Right atrium auricular region (tissue), 2 donors: ENCODE data around the gene ADGRG1. TPM values are rescaled to one million over a fixed set of nuclear protein-coding genes. Genes with fewer than 3 reads are reported as not detected.
A peak's percentile ranks its signal among the peaks of the same experiment; 100 is the strongest.

Experiments
- DNase-seq: peaks from one replicate; pipeline ENCODE4 v3.0.0-alpha.2; 2019; ENCODE audit warnings: low spot score
- H3K27ac ChIP-seq, 2 donors: fragments of 200-600 bp; sonication (generic); 1 replicate in 1 of 2; 2 replicates in 1 of 2; pipeline ENCODE4 v1.5.1; 2016 to 2019
- H3K27me3 ChIP-seq, 2 donors: fragments of 200-600 bp; sonication (generic); one replicate each; pipeline versions ENCODE4 v1.5.1 to v1.6.0; 2017 to 2019
- H3K36me3 ChIP-seq: fragments of 200-600 bp; sonication (generic); one replicate; pipeline ENCODE4 v1.5.1; 2016
- H3K4me1 ChIP-seq, 2 donors: fragments of 200-600 bp; sonication (generic); one replicate each; pipeline versions ENCODE4 v1.5.1 to v1.6.0; 2017 to 2019
- H3K4me3 ChIP-seq, 2 donors: fragments of 200-600 bp; sonication (generic); 1 replicate in 1 of 2; 2 replicates in 1 of 2; pipeline ENCODE4 v1.5.1; 2017 to 2019; ENCODE audit warnings: mild to moderate bottlenecking in 1 of 2, moderate library complexity in 1 of 2
- H3K9me3 ChIP-seq, 2 donors: fragments of 200-600 bp; sonication (generic); one replicate each; pipeline ENCODE4 v1.5.1; 2019
- total RNA-seq, 2 donors: library from RNA; depleted of rRNA; stranded (reverse); fragments of >200 nt; gene quantifications; one replicate each; pipeline ENCODE4 v1.1.0, GENCODE V29; 2016
- TF ChIP-seq, protein P1 (sequence below), 2 donors: fragments of 200-600 bp; sonication (generic); IDR thresholded peaks; one replicate each; pipeline ENCODE4 v1.5.1; 2019; ENCODE audit warnings: antibody characterized with exemption in 2 of 2

The ADGRG1 gene
- total RNA-seq, 2 donors from 2014 or later = 12.6 to 25.5 TPM

DNA sequence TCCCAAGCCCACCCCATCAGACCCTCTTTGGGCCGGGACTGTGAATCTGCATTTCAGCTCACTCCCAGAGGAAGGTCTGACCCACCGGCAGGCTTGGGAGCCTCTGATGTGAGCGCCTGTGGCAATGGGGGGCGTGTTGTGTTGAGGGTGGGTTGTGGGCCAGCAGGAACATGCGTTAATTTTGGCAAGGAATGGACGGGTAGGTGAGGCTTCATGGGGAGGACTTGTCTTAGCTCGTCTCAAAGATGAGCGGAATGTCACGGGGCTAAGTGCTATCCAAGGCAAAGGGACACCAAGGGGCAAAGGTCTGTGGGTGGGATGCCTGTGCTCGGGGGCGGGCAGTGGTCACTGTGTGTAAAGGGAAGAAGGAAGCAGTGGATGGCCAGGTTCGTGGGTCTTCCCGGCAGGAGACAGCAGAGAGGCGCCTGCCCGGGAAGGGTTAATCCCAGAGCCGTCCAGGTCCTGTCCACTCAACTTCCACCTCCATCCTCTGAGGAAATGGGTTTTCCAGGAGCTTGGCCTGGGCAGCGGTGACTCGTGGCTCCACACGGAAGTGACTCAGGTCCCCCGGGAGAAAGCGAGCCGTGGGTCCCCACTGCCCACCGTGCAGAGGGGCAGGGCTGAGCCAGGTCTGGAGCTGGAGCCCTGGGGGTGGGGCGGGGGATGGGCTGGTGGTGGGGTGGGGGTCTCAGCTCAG lies 17.4 kb downstream of the ADGRG1 start:
- TF ChIP-seq, protein P1, sequence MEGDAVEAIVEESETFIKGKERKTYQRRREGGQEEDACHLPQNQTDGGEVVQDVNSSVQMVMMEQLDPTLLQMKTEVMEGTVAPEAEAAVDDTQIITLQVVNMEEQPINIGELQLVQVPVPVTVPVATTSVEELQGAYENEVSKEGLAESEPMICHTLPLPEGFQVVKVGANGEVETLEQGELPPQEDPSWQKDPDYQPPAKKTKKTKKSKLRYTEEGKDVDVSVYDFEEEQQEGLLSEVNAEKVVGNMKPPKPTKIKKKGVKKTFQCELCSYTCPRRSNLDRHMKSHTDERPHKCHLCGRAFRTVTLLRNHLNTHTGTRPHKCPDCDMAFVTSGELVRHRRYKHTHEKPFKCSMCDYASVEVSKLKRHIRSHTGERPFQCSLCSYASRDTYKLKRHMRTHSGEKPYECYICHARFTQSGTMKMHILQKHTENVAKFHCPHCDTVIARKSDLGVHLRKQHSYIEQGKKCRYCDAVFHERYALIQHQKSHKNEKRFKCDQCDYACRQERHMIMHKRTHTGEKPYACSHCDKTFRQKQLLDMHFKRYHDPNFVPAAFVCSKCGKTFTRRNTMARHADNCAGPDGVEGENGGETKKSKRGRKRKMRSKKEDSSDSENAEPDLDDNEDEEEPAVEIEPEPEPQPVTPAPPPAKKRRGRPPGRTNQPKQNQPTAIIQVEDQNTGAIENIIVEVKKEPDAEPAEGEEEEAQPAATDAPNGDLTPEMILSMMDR (IDR thresholded peaks at IDR 0.05) = no peak
- no peaks in the 10 kb centered on the region for H3K9me3 ChIP-seq
- no peaks in the 10 kb centered on the region for H3K27me3 ChIP-seq
- H3K4me3 ChIP-seq = no peak overlapping the region
- H3K4me1 ChIP-seq = peaks cover 0 to 66% of the 10 kb centered on the region in 2 donors
- H3K27ac ChIP-seq = peak overlapping the region; percentile 61 to 71
- peak; percentile 66 for DNase-seq
- no peaks in the 10 kb centered on the region for H3K36me3 ChIP-seq

DNA sequence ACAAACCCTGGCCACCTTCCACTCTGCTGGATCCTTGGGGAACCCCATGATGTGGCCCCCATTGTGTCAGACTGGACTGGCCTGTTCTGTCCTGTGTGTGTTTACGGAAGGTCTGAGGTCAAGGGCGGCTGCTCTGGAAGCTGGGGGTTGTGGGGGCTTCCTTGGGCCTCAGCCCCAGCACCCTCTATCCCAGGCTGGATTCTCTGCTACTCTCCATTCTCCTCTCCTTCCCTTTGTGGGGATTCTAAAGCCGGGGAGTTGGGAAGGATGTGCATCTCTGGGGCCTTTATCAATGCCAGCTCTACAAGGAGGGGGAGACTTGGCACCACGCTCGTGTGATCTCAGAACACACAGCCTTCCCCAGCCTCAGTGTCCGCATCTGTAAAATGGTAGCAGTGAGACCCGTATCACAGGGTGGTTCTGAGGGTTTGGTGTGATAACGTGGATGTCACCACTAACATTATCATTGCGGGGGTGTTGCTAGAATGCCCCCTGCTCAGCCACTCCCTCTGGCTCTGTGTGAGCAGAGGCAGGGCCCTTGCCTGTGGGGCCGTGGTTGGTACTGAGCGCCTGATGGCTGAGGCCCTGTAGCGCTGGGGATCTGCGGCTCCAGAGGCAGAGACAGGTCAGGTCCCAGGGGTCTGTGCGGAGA lies 18.1 kb downstream of the ADGRG1 start:
- no peaks in the 10 kb centered on the region for H3K27me3 ChIP-seq
- no peak for DNase-seq
- H3K9me3 ChIP-seq = no peaks in the 10 kb centered on the region
- TF ChIP-seq, protein P1 (IDR thresholded peaks at IDR 0.05) = no peak
- peaks cover 0 to 66% of the 10 kb centered on the region in 2 donors for H3K4me1 ChIP-seq
- no peak overlapping the region for H3K4me3 ChIP-seq
- no peaks in the 10 kb centered on the region for H3K36me3 ChIP-seq
- peak overlapping the region; percentile 61 to 71 for H3K27ac ChIP-seq

DNA sequence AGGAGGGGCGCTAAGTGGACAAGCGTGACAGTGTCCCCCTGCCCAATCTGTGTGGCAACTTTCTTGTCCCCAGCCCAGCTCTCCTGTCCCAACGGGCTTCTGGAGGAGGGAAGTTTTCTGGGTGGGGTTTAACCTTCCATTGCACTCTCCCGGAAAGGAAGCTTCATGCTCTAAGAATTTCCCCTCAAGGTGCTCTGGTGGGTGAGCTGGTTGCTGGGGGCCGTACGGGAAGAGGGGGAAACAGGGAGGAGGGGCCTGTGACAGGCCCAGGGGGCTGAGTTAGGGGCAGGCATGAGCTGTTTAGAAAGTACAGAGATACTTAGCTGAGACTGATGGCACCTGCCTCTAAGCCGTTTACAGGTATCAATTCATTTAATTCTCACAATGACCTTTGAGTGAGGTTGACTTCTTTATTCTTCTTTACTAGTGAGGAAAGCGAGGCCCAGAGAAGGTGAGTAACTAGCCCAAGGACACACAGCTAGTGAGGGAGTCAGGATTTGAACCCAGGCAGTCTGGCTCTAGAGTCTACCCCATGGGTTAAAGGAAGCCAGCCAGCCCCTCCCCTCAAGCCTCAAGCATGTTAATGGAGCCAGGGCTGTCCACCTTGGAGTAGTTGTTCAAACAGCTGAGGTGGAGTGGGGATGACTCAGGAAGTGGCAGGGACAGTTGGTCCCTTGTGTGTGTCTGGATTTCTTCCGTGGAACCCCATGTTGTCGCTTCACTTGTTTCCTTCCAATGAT lies 18.9 kb downstream of the ADGRG1 start:
- TF ChIP-seq, protein P1 (IDR thresholded peaks at IDR 0.05) = no peak
- DNase-seq = no peak
- Histone ChIP-seq H3K4me3 (no peak overlapping the region), H3K9me3 (no peaks in the 10 kb centered on the region), H3K27me3 (no peaks in the 10 kb centered on the region), H3K36me3 (no peaks in the 10 kb centered on the region), H3K4me1 (peaks cover 0 to 64% of the 10 kb centered on the region in 2 donors), H3K27ac (peak overlapping the region; percentile 61 to 71)

DNA sequence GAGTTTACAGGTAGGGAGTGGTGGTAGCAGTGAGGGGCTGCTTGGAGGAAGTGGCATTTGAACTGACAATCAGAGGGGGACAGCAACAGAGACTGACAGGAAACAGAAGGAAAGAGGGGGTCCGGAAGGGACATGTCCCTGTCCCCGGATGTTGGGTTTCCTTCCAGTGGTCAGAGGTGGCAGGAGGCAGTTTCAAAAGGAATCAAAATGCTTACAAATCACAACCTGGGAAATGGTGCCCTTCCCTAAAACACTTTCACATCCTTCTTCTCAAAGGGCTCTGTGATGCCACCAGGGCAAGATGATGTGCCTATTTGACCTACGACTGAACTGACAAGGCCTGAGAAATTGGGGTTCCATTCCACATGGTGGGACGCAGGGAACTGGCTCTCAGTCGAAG lies 19.7 kb downstream of the ADGRG1 start:
- no peak overlapping the region for H3K4me3 ChIP-seq

DNA sequence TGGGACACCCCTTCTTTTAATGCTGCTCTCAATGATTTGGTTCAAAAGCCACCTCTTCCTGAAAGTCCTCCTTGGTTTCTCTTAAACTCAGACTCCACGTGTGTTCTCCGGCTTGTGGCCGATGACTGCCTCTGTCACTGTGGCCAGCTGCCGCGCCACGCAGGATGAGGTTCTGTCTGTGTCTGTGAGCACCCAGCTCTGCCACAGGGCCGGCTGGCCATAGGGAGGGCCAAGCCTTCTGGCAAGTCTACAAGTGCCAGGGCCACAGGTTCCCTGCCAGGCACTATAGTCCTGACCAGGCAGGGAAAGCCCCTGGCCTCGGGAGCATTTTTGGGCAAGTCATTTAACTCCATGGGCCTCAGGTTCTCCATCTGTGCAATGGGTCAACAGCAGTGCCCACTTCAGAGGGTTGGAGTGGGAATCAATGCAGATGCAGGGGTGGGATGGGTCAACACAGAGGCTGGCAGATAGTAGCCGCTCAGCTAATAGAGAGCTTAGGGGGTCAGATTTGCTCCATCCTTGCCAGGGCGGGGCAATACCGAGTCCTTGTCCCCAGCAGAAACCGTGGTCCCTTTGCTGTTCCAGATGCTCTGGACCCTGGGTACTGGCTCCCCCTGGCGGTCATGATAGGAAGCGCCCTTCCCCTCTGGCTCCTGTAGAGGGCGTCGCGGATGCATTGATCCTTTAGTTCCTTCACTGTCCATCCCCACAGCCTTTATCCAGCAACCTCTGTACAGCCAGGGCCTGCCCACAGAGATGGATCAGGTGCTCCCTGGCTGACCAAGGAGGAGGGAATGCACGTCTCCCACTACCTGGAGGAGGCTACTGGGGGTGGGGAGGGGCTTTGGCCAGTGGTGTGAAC lies 20.4 kb downstream of the ADGRG1 start:
- Histone ChIP-seq H3K27me3 (no peaks in the 10 kb centered on the region), H3K4me1 (peaks cover 0 to 49% of the 10 kb centered on the region in 2 donors), H3K27ac (peak overlapping the region; percentile 61 to 71), H3K36me3 (no peaks in the 10 kb centered on the region), H3K4me3 (no peak overlapping the region), H3K9me3 (no peaks in the 10 kb centered on the region)
- DNase-seq = peak; percentile 85
- TF ChIP-seq, protein P1 (IDR thresholded peaks at IDR 0.05) = peak; percentile 98 to 100

More for the DNA sequence above, 19.7 kb downstream of the ADGRG1 start:
- peak overlapping the region; percentile 61 to 71 for H3K27ac ChIP-seq
- TF ChIP-seq, protein P1 (IDR thresholded peaks at IDR 0.05) = no peak
- H3K36me3 ChIP-seq = no peaks in the 10 kb centered on the region
- H3K27me3 ChIP-seq = no peaks in the 10 kb centered on the region
- DNase-seq = no peak
- peaks cover 0 to 56% of the 10 kb centered on the region in 2 donors for H3K4me1 ChIP-seq
- no peaks in the 10 kb centered on the region for H3K9me3 ChIP-seq
